Tibial nerve (tissue), 4 donors: ENCODE results near the gene SPOCK1. TPM values are rescaled to one million over a fixed set of nuclear protein-coding genes. Genes with fewer than 3 reads are reported as not detected.

ENCODE experiments used
- DNase-seq, 2 donors: peaks; one replicate each; pipeline ENCODE4 v3.0.0-alpha.2; 2019; ENCODE audit warnings: low spot score in 2 of 2
- H3K27ac ChIP-seq, 4 donors: fragments of 200-600 bp; sonication (generic) in 3 of 4; one replicate each; pipeline ENCODE4 v1.5.1; 2017 to 2019; ENCODE audit warnings: mild to moderate bottlenecking in 1 of 4
- H3K27me3 ChIP-seq, 2 donors: fragments of 200-600 bp; sonication (generic) in 1 of 2; one replicate each; pipeline versions ENCODE4 v1.5.1 to v1.6.0; 2017 to 2019
- H3K36me3 ChIP-seq, 3 donors: fragments of 200-600 bp; sonication (generic); one replicate each; pipeline ENCODE4 v1.5.1; 2018 to 2019
- H3K4me1 ChIP-seq, 4 donors: fragments of 200-600 bp; sonication (generic) in 3 of 4; one replicate each; pipeline ENCODE4 v1.5.1; 2017 to 2019
- H3K4me3 ChIP-seq, 4 donors: fragments of 200-600 bp; sonication (generic) in 3 of 4; one replicate each; pipeline ENCODE4 v1.5.1; 2017 to 2019; ENCODE audit warnings: mild to moderate bottlenecking in 1 of 4, moderate library complexity in 1 of 4
- H3K9me3 ChIP-seq, 4 donors: fragments of 200-600 bp; sonication (generic) in 3 of 4; one replicate each; pipeline ENCODE4 v1.5.1; 2017 to 2019
- EP300 ChIP-seq, 2 donors: sonication (generic); formaldehyde crosslinking; IDR thresholded peaks; one replicate each; pipeline ENCODE4 v1.6.1; 2017; ENCODE audit warnings: antibody characterized with exemption in 2 of 2, mild to moderate bottlenecking in 1 of 2
- POLR2A ChIP-seq, 2 donors: fragments of 450-650 bp; IDR thresholded peaks; one replicate each; pipeline ENCODE4 v1.6.1; 2017; ENCODE audit warnings: antibody characterized with exemption in 2 of 2, mild to moderate bottlenecking in 2 of 2, moderate library complexity in 2 of 2
- WGBS, 2 donors: methylation state at CpG; one replicate each; pipeline ENCODE4 v1.1.5; 2018; 5-methylcytosine and 5-hydroxymethylcytosine counted together
- total RNA-seq, 4 donors: library from RNA; depleted of rRNA; stranded (reverse); fragments of >200 nt; gene quantifications; one replicate each; pipeline ENCODE4 v1.1.0, GENCODE V29; 2016
- TF ChIP-seq, protein P1 (sequence below), 5 experiments: fragments of 200-600 bp in 3 of 5; fragments of 450-650 bp in 2 of 5; sonication (generic) in 3 of 5; IDR thresholded peaks; one replicate each; pipeline ENCODE4 v1.5.1; 2016 to 2019; ENCODE audit warnings: antibody characterized with exemption in 5 of 5, mild to moderate bottlenecking in 3 of 5, moderate library complexity in 2 of 5

The SPOCK1 gene
- total RNA-seq, 4 donors from 2014 or later = 39.8 to 119 (median 73.1) TPM

DNA sequence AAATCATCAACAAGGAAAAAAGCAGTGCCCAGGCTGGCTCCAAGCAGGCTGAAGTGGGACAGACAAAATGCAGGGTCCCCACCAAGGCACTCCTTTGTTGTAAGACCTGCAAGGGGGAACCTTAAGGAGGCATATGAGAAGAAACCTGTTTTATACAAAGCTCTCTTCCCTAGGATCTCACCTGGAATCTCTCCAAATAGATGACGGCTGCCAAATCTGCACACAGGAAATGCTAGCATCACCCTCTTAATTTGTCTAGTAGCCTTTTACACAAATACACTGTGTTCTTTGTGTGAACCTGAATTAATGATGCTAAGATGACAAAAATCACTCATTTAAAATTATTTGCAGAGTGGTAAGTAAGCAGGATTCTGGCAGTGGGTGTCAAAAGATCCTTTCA, 280.2 kb downstream of the SPOCK1 start:
- Histone ChIP-seq H3K4me3 (no peak overlapping the region), H3K27me3 (no peaks in the 10 kb centered on the region), H3K27ac (peak overlapping the region in 1 of 4 donors; percentile 34), H3K9me3 (no peaks in the 10 kb centered on the region), H3K36me3 (no peaks in the 10 kb centered on the region), H3K4me1 (peaks cover 0 to 9% (median 5%) of the 10 kb centered on the region in 4 donors)
- WGBS, 2 donors = 5 to 11% methylated on average over 1 of the region's 1 CpG
- no peak for TF ChIP-seq EP300 (IDR thresholded peaks at IDR 0.05)
- TF ChIP-seq, protein P1, sequence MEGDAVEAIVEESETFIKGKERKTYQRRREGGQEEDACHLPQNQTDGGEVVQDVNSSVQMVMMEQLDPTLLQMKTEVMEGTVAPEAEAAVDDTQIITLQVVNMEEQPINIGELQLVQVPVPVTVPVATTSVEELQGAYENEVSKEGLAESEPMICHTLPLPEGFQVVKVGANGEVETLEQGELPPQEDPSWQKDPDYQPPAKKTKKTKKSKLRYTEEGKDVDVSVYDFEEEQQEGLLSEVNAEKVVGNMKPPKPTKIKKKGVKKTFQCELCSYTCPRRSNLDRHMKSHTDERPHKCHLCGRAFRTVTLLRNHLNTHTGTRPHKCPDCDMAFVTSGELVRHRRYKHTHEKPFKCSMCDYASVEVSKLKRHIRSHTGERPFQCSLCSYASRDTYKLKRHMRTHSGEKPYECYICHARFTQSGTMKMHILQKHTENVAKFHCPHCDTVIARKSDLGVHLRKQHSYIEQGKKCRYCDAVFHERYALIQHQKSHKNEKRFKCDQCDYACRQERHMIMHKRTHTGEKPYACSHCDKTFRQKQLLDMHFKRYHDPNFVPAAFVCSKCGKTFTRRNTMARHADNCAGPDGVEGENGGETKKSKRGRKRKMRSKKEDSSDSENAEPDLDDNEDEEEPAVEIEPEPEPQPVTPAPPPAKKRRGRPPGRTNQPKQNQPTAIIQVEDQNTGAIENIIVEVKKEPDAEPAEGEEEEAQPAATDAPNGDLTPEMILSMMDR (IDR thresholded peaks at IDR 0.05) = no peak
- no peak for TF ChIP-seq POLR2A (IDR thresholded peaks at IDR 0.05)
- no peak for DNase-seq

DNA sequence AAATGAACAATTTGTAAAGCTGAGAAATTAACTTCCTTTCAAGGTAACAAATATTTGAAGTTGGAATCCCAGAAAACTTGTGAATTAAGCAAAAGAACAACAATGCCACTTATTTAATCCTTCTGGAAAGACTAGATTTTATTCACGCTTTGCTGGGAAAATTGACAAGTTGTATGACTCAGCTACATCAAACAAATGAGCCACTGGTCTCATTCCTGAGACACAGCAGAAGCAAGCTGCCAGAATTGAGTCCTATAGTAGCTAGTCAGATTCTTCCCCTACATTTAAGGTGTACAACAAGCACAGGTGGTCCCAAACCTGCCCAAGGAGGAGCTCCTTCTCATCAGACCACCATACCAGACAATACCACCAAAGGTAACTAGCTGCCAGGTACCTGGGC, 280.7 kb downstream of the SPOCK1 start:
- Histone ChIP-seq H3K36me3 (no peaks in the 10 kb centered on the region), H3K27me3 (no peaks in the 10 kb centered on the region), H3K9me3 (no peaks in the 10 kb centered on the region), H3K4me1 (peaks cover 0 to 9% (median 5%) of the 10 kb centered on the region in 4 donors), H3K4me3 (no peak overlapping the region), H3K27ac (peak overlapping the region in 1 of 4 donors; percentile 34)
- TF ChIP-seq POLR2A (IDR thresholded peaks at IDR 0.05) (no peak), EP300 (IDR thresholded peaks at IDR 0.05) (no peak)
- TF ChIP-seq, protein P1 (IDR thresholded peaks at IDR 0.05) = no peak
- 0% methylated on average over 1 of the region's 1 CpG for whole genome bisulfite sequencing, 2 donors
- DNase-seq = no peak

DNA sequence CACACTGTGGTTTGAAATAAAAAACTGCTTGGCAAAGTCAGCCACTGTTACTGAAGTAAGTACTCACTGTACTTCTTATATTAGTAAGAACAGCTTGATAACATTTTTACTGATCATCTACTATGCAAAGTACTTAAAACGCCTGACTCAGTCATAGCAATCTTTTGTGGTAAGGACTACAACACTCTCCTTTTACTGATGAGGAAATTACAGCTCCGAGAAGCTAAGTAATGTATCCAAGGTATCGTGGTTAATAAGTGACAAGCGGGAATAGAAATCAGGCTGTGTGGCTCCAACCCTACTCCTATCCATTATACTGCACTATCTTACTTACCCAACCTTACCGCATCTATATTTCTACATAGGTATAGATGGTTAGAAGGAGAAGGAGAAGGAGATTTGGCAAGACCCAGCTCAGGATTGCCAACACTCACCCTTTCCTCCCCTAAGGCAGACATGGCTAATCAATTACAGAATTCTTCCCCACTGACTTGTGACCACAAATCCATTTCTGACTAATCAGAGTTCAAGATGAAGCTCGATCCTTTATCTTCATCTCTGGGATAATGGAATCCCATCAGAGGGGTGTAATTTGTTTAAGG, 281.4 kb downstream of the SPOCK1 start:
- no peak for DNase-seq

DNA sequence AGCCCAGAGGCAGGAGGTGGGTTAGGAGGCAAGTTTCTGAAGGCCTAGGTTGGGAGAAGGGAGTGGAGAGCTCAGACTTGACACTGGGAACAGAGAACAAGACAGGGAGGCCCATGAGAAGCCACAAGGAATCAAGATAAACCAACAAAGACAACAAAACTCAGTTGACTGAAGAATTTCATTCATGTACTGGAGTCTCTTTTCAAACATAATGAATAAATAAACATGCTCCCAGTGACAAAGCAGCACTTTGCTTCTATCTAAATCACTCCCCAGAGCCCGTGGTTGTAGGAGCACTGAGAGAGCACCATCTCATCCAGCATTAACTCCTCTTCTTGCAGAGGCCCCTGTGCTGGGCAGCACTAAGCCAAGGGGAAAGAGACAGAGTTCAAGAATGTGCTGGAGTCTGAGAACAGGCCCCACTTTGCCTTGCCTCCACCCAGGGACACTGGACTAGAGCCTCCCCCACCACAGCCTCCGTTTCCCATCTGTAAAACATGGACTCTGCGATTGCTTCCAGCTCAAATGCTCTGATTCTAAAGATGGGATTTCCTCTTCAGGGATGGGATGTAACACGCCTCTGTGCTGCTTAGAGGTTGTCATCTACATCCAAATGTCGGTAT, 282.0 kb downstream of the SPOCK1 start:
- no peaks in the 10 kb centered on the region for H3K27me3 ChIP-seq
- TF ChIP-seq, protein P1 (IDR thresholded peaks at IDR 0.05) = no peak
- TF ChIP-seq POLR2A (IDR thresholded peaks at IDR 0.05) (no peak), EP300 (IDR thresholded peaks at IDR 0.05) (no peak)
- H3K4me1 ChIP-seq = peaks cover 0 to 9% (median 5%) of the 10 kb centered on the region in 4 donors
- no peaks in the 10 kb centered on the region for H3K36me3 ChIP-seq
- H3K4me3 ChIP-seq = no peak overlapping the region
- DNase-seq = no peak
- no peaks in the 10 kb centered on the region for H3K9me3 ChIP-seq
- WGBS, 2 donors = 79 to 89% methylated on average over 5 of the region's 5 CpGs
- H3K27ac ChIP-seq = no peak overlapping the region

More for the DNA sequence above, 281.4 kb downstream of the SPOCK1 start:
- H3K27me3 ChIP-seq = no peaks in the 10 kb centered on the region
- no peaks in the 10 kb centered on the region for H3K36me3 ChIP-seq
- peaks cover 0 to 9% (median 5%) of the 10 kb centered on the region in 4 donors for H3K4me1 ChIP-seq
- WGBS, 2 donors = 90 to 92% methylated on average over 6 of the region's 6 CpGs
- peak overlapping the region in 1 of 4 donors; percentile 34 for H3K27ac ChIP-seq
- no peak for TF ChIP-seq EP300 (IDR thresholded peaks at IDR 0.05)
- TF ChIP-seq, protein P1 (IDR thresholded peaks at IDR 0.05) = no peak
- no peak for TF ChIP-seq POLR2A (IDR thresholded peaks at IDR 0.05)
- H3K9me3 ChIP-seq = no peaks in the 10 kb centered on the region
- H3K4me3 ChIP-seq = no peak overlapping the region

DNA sequence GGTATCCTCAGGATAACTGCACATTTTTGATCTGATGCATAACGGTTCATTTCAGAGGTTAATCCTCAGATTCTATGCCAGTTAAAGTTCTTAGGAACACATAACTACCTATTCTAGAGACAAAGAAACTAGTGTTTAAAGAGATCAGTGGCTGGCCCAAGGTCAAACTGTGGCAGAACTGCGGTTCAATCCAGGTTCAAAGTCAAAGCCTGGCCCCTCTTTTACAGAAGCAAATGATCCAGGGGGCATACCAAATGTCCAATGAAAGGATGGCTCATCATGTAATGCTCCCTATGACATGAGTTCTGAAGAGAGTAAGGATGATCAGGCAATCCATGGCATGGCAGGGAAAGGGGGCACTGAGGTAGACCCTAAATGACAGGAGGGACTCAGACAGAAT, 283.3 kb downstream of the SPOCK1 start:
- Histone ChIP-seq H3K4me3 (no peak overlapping the region), H3K27ac (no peak overlapping the region), H3K9me3 (no peaks in the 10 kb centered on the region), H3K4me1 (peaks cover 0 to 9% (median 5%) of the 10 kb centered on the region in 4 donors), H3K27me3 (no peaks in the 10 kb centered on the region), H3K36me3 (no peaks in the 10 kb centered on the region)
- no peak for DNase-seq
- WGBS, 2 donors = 48 to 62% methylated on average over 2 of the region's 2 CpGs
- TF ChIP-seq EP300 (IDR thresholded peaks at IDR 0.05) (no peak), POLR2A (IDR thresholded peaks at IDR 0.05) (no peak)
- TF ChIP-seq, protein P1 (IDR thresholded peaks at IDR 0.05) = no peak
